ENCODE measurements around the gene RXRA.

Gene RXRA

GRCh38 chr9:134355158-134355557 is 28.9 kb downstream of the RXRA start:
- no peak for DNase-seq (ENCODE audit: low read depth)
- no peak overlapping the region for H3K4me3 ChIP-seq (ENCODE audit: control insufficient read depth, low read depth, low read length)
- TF ChIP-seq CTCF (conservative IDR thresholded peaks at IDR 0.05; ENCODE audit: control insufficient read depth, insufficient read depth, low read depth, low read length) = no peak

GRCh38 chr9:134355561-134356279 is 29.5 kb downstream of the RXRA start:
- no peak overlapping the region for H3K4me3 ChIP-seq (ENCODE audit: control insufficient read depth, low read depth, low read length)
- no peak for TF ChIP-seq CTCF (conservative IDR thresholded peaks at IDR 0.05; ENCODE audit: control insufficient read depth, insufficient read depth, low read depth, low read length)
- DNase-seq (ENCODE audit: low read depth) = no peak

GRCh38 chr9:134356496-134357470 is 30.5 kb downstream of the RXRA start:
- no peak for DNase-seq (ENCODE audit: low read depth)
- TF ChIP-seq CTCF (conservative IDR thresholded peaks at IDR 0.05; ENCODE audit: control insufficient read depth, insufficient read depth, low read depth, low read length) = no peak
- H3K4me3 ChIP-seq (ENCODE audit: control insufficient read depth, low read depth, low read length) = no peak overlapping the region

GRCh38 chr9:134357631-134358025 is 31.4 kb downstream of the RXRA start:
- H3K4me3 ChIP-seq (ENCODE audit: control insufficient read depth, low read depth, low read length) = no peak overlapping the region
- no peak for TF ChIP-seq CTCF (conservative IDR thresholded peaks at IDR 0.05; ENCODE audit: control insufficient read depth, insufficient read depth, low read depth, low read length)
- no peak for DNase-seq (ENCODE audit: low read depth)

GRCh38 chr9:134358026-134358661 is 31.9 kb downstream of the RXRA start:
- no peak for DNase-seq (ENCODE audit: low read depth)
- TF ChIP-seq CTCF (conservative IDR thresholded peaks at IDR 0.05; ENCODE audit: control insufficient read depth, insufficient read depth, low read depth, low read length) = no peak

GRCh38 chr9:134358662-134359319 is 32.5 kb downstream of the RXRA start:
- no peak overlapping the region for H3K4me3 ChIP-seq (ENCODE audit: control insufficient read depth, low read depth, low read length)
- TF ChIP-seq CTCF (conservative IDR thresholded peaks at IDR 0.05; ENCODE audit: control insufficient read depth, insufficient read depth, low read depth, low read length) = no peak
- no peak for DNase-seq (ENCODE audit: low read depth)

More at GRCh38 chr9:134358026-134358661, 31.9 kb downstream of the RXRA start:
- H3K4me3 ChIP-seq (ENCODE audit: control insufficient read depth, low read depth, low read length) = no peak overlapping the region
